HepG2 (cell line): ENCODE measurements around the gene SLC25A38. TPM values are rescaled to one million over a fixed set of nuclear protein-coding genes. Genes with fewer than 3 reads are reported as not detected.
"Not testable (repeated sequence)": the region's sequence is repeated elsewhere in the genome, so short reads cannot be mapped to it uniquely, and the experiment has no call there.

ENCODE experiments used
- ATAC-seq: fragments of 200-7000 bp; cut with Tn5 transposase; 3 replicates; pipeline ENCODE4 v1.9.1; 2020; ENCODE audit warnings: mild to moderate bottlenecking, moderate library complexity
- BruUV-seq: library from RNA; stranded (reverse); fragments of 400-500 nt; replicated peaks from 2 replicates; lab custom pipeline; 2021; lab: Mats Ljungman, UMichigan
- CTCF ChIA-PET: fragments of 300-600 bp; formaldehyde crosslinking; extraction: SDS; loops from one replicate; lab custom pipeline; 2021; ENCODE audit warnings: low total read pairs, inconsistent platforms, low intra/inter-chr PET ratio; lab: Yijun Ruan, JAX
- POLR2A ChIA-PET: fragments of 350-600 bp; sonication (Branson Sonifier 250); formaldehyde crosslinking; loops from one replicate; lab custom pipeline; 2020; ENCODE audit warnings: antibody characterized with exemption, inconsistent platforms; lab: Yijun Ruan, JAX
- DNase-seq: peaks from one replicate; pipeline ENCODE4 v3.0.0-alpha.2; 2015; ENCODE audit warnings: low spot score
- FAIRE-seq: peaks from 3 replicates; lab custom pipeline; 2011; peaks lifted over from hg19 to GRCh38; lab: Jason Lieb, UNC
- H2AFZ ChIP-seq: one replicate; pipeline ENCODE4 v1.6.1; 2011; ENCODE audit warnings: low read length, inconsistent platforms
- H3K27ac ChIP-seq: fragments of 300-600 bp; 3 replicates; pipeline ENCODE4 v1.8.0; 2011; ENCODE audit warnings: mixed run types, mild to moderate bottlenecking, mixed read lengths, low read length, inconsistent platforms; ENCODE audit not compliant: insufficient read depth; ENCODE audit errors: extremely low read length
- H3K27me3 ChIP-seq, 2 experiments: fragments of 200-600 bp in 1 of 2; 2 replicates in 1 of 2; 3 replicates in 1 of 2; pipeline versions ENCODE4 v1.6.0 to v1.8.0; 2011; ENCODE audit warnings: low read length in 2 of 2, mild to moderate bottlenecking in 2 of 2, moderate library complexity in 2 of 2, inconsistent platforms in 1 of 2; ENCODE audit not compliant: insufficient read depth in 2 of 2, control insufficient read depth in 1 of 2
- H3K36me3 ChIP-seq, 2 experiments: fragments of 200-600 bp in 1 of 2; replicated peaks in 1 of 2; 2 replicates in 1 of 2; 3 replicates in 1 of 2; pipeline versions ENCODE4 v1.5.1 to v1.8.0; 2011; ENCODE audit warnings: low read length in 2 of 2, inconsistent platforms in 1 of 2; ENCODE audit not compliant: insufficient read depth in 2 of 2, control insufficient read depth in 1 of 2
- H3K4me1 ChIP-seq: 2 replicates; pipeline ENCODE4 v1.5.1; 2012; ENCODE audit warnings: low read length, inconsistent platforms; ENCODE audit not compliant: insufficient read depth
- H3K4me2 ChIP-seq: 2 replicates; pipeline ENCODE4 v1.6.0; 2011; ENCODE audit warnings: low read depth, low read length, inconsistent platforms
- H3K4me3 ChIP-seq, 3 experiments: fragments of 200-600 bp in 1 of 3; sonication (generic), shearing (Covaris generic) in 1 of 3; replicated peaks in 1 of 3; 2 replicates each; pipeline ENCODE4 v1.5.1; 2011 to 2016; ENCODE audit warnings: low read length in 3 of 3, inconsistent platforms in 2 of 3, low read depth in 2 of 3, mild to moderate bottlenecking in 2 of 3, control low read depth in 1 of 3, mixed read lengths in 1 of 3; ENCODE audit not compliant: insufficient read depth in 1 of 3
- H3K79me2 ChIP-seq: one replicate; pipeline ENCODE4 v1.6.1; 2011; ENCODE audit warnings: low read length, inconsistent platforms; ENCODE audit not compliant: insufficient read depth
- H3K9ac ChIP-seq: 2 replicates; pipeline ENCODE4 v1.6.0; 2011; ENCODE audit warnings: mild to moderate bottlenecking, low read depth, low read length, inconsistent platforms; ENCODE audit not compliant: insufficient read depth
- H3K9me3 ChIP-seq: 2 replicates; pipeline ENCODE4 v1.5.1; 2012; ENCODE audit warnings: mild to moderate bottlenecking, low read length
- H4K20me1 ChIP-seq: 2 replicates; pipeline ENCODE4 v1.6.0; 2011; ENCODE audit warnings: inconsistent platforms, mild to moderate bottlenecking, low read length, moderate library complexity; ENCODE audit not compliant: insufficient read depth
- AGO2 ChIP-seq: fragments of 200-400 bp; formaldehyde crosslinking; optimal IDR thresholded peaks from 2 replicates; pipeline ENCODE3; 2017; ENCODE audit warnings: mild to moderate bottlenecking, low read depth, low read length, moderate library complexity
- ATRX ChIP-seq: sonication (generic); formaldehyde crosslinking; IDR thresholded peaks from 2 replicates; pipeline ENCODE4 v1.4.0; 2020; ENCODE audit warnings: missing genetic modification reagents, borderline replicate concordance
- GATAD2A ChIP-seq: IDR thresholded peaks from 2 replicates; pipeline ENCODE4 v1.6.1; 2016
- JUND ChIP-seq: sonication (generic); formaldehyde crosslinking; IDR thresholded peaks from 2 replicates; pipeline ENCODE4 v1.8.0; 2022; ENCODE audit warnings: mild to moderate bottlenecking, missing genetic modification reagents
- POLR2A ChIP-seq, 2 experiments: IDR thresholded peaks; 2 replicates each; pipeline ENCODE4 v1.6.1; 2011; ENCODE audit warnings: low read depth in 2 of 2, low read length in 2 of 2, mild to moderate bottlenecking in 1 of 2, moderate library complexity in 1 of 2; ENCODE audit not compliant: insufficient read depth in 1 of 2
- POLR2G ChIP-seq: fragments of 200-400 bp; formaldehyde crosslinking; IDR thresholded peaks from 2 replicates; pipeline ENCODE4 v1.6.1; 2018; ENCODE audit warnings: mild to moderate bottlenecking, low read depth, low read length, moderate library complexity
- RBAK ChIP-seq: sonication (generic); formaldehyde crosslinking; IDR thresholded peaks from 2 replicates; pipeline ENCODE4 v1.5.1; 2020; ENCODE audit warnings: mild to moderate bottlenecking, missing genetic modification reagents
- SCMH1 ChIP-seq: sonication (generic); formaldehyde crosslinking; IDR thresholded peaks from 2 replicates; pipeline ENCODE4 v1.9.0; 2021; ENCODE audit warnings: missing genetic modification reagents, mild to moderate bottlenecking, borderline replicate concordance
- TBX2 ChIP-seq: sonication (generic); formaldehyde crosslinking; IDR thresholded peaks from 2 replicates; pipeline ENCODE4 v1.5.0; 2020; ENCODE audit warnings: missing genetic modification reagents, mild to moderate bottlenecking, borderline replicate concordance
- ZNF121 ChIP-seq: sonication (generic); formaldehyde crosslinking; IDR thresholded peaks from 2 replicates; pipeline ENCODE4 v1.5.0; 2020; ENCODE audit warnings: mild to moderate bottlenecking, missing genetic modification reagents
- ZNF160 ChIP-seq: sonication (generic); formaldehyde crosslinking; IDR thresholded peaks from 2 replicates; pipeline ENCODE4 v1.8.0; 2022; ENCODE audit warnings: mild to moderate bottlenecking, inconsistent platforms, missing genetic modification reagents
- ZNF775 ChIP-seq: sonication (generic); formaldehyde crosslinking; IDR thresholded peaks from 2 replicates; pipeline ENCODE4 v1.4.0; 2020; ENCODE audit warnings: missing genetic modification reagents, mild to moderate bottlenecking, moderate library complexity, borderline replicate concordance
- ZNF781 ChIP-seq: sonication (generic); formaldehyde crosslinking; IDR thresholded peaks from 2 replicates; pipeline ENCODE4 v1.5.1; 2020; ENCODE audit warnings: borderline replicate concordance, mild to moderate bottlenecking, missing genetic modification reagents; ENCODE audit errors: not compliant biosample characterization
- ZNF891 ChIP-seq: sonication (generic); formaldehyde crosslinking; IDR thresholded peaks from 2 replicates; pipeline ENCODE4 v1.5.0; 2020; ENCODE audit warnings: mild to moderate bottlenecking, missing genetic modification reagents
- ZSCAN12 ChIP-seq: sonication (generic); formaldehyde crosslinking; IDR thresholded peaks from 2 replicates; pipeline ENCODE4 v1.9.0; 2021; ENCODE audit warnings: mild to moderate bottlenecking, missing genetic modification reagents
- WGBS: methylation state at CpG from one replicate; pipeline ENCODE4 v1.1.6; 2017; ENCODE audit warnings: low lambda C conversion rate; 5-methylcytosine and 5-hydroxymethylcytosine counted together
- in situ Hi-C: cut with HindIII; loops from 2 replicates; pipeline ENCODE4 v1.10.0; 2017; ENCODE audit warnings: low pct_unique_long_range_greater_than_20kb; ENCODE audit not compliant: extremely low pct_ligation_motif_present
- intact Hi-C: fragments of 100-400 bp; cut with micrococcal nuclease; formaldehyde crosslinking; loops from one replicate; pipeline ENCODE4 v1.10.0; 2022; ENCODE audit not compliant: unreplicated experiment
- polyA plus RNA-seq, 8 experiments: library from polyadenylated mRNA; depleted of rRNA in 3 of 8; stranded (reverse) in 7 of 8; unstranded in 1 of 8; fragments of >200 nt; fragmentation: Illumina TruSeq in 4 of 8; extraction: Trizol in 4 of 8; gene quantifications; 2 replicates each; pipeline versions ENCODE4 v1.2.1 to v1.2.3, GENCODE V29; 2011 to 2016; ENCODE audit warnings: low read depth in 4 of 8, missing spikeins in 1 of 8, mixed read lengths in 1 of 8; ENCODE audit not compliant: insufficient read depth in 1 of 8
- total RNA-seq, 5 experiments: library from RNA; depleted of rRNA; stranded (reverse); fragments of >200 nt; fragmentation: Illumina TruSeq; extraction: Trizol; gene quantifications; 2 replicates each; pipeline ENCODE4 v1.2.3, GENCODE V29; 2016; ENCODE audit warnings: low read depth in 1 of 5
- TF ChIP-seq, protein P1 (sequence below): sonication (generic); formaldehyde crosslinking; IDR thresholded peaks from 2 replicates; pipeline ENCODE4 v1.5.0; 2020; ENCODE audit warnings: mild to moderate bottlenecking, missing genetic modification reagents

Gene SLC25A38
- total and polyA plus RNA-seq, 2 of the 13 experiments (the other 11 are each of a cell fraction or from before 2014, with no cell fraction given) = 32.5 to 35.4 TPM

GRCh38 chr3:39415302-39415701, 32.1 kb downstream of the SLC25A38 start:
- H3K9me3 ChIP-seq, H3K27me3 ChIP-seq, H3K4me2 ChIP-seq, H3K27ac ChIP-seq, H2AFZ ChIP-seq, DNase-seq, H3K4me1 ChIP-seq, H3K9ac ChIP-seq, ATAC-seq, FAIRE-seq, H3K79me2 ChIP-seq, CTCF ChIA-PET, H3K4me3 ChIP-seq, in situ Hi-C loops, intact Hi-C loops, BruUV-seq: not testable (repeated sequence)
- Histone ChIP-seq H3K36me3 (peaks cover 4 to 37% of the 10 kb centered on the region in 2 experiments), H4K20me1 (peaks cover 14% of the 10 kb centered on the region; the same call in 1 of the 2 replicates)
- 86% methylated on average over 3 of the region's 3 CpGs for WGBS
- POLR2A ChIA-PET = interaction anchor here (2.7 kb wide), 1 partner anchor 9 kb away, joined by 15 read pairs; the partner anchor contains the start of gene RPSA
- TF ChIP-seq, protein P1, sequence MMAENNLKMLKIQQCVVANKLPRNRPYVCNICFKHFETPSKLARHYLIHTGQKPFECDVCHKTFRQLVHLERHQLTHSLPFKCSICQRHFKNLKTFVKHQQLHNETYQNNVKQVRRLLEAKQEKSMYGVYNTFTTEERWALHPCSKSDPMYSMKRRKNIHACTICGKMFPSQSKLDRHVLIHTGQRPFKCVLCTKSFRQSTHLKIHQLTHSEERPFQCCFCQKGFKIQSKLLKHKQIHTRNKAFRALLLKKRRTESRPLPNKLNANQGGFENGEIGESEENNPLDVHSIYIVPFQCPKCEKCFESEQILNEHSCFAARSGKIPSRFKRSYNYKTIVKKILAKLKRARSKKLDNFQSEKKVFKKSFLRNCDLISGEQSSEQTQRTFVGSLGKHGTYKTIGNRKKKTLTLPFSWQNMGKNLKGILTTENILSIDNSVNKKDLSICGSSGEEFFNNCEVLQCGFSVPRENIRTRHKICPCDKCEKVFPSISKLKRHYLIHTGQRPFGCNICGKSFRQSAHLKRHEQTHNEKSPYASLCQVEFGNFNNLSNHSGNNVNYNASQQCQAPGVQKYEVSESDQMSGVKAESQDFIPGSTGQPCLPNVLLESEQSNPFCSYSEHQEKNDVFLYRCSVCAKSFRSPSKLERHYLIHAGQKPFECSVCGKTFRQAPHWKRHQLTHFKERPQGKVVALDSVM = peak; percentile 49; the same call in 1 of the 2 replicates
- peak; percentile 94 for TF ChIP-seq ZNF121 (CRISPR knock-in tag)

- intact Hi-C loops (loop anchor here (2.0 kb wide), 1 partner anchor 27 kb away; no protein-coding TSS in a partner anchor), in situ Hi-C loops (no loop called here)
- ChIA-PET POLR2A (interaction anchor here (2.7 kb wide), 1 partner anchor 10 kb away, joined by 15 read pairs; the partner anchor contains the start of gene RPSA), CTCF (no interaction called here)
- WGBS = 80% methylated on average over 1 of the region's 1 CpG
- Histone ChIP-seq H3K79me2 (no peaks in the 10 kb centered on the region), H3K4me1 (0 out of 2 replicates have a peak, but pooled peaks cover 2% of the 10 kb centered on the region), H3K27me3 (no peaks in the 10 kb centered on the region), H4K20me1 (peaks cover 8% of the 10 kb centered on the region; the same call in 1 of the 2 replicates), H3K36me3 (peaks cover 0 to 30% of the 10 kb centered on the region in 2 experiments; a peak in 4 of 5 replicates), H2AFZ (no peak overlapping the region), H3K9me3 (no peaks in the 10 kb centered on the region), H3K27ac (no peak overlapping the region), H3K4me2 (no peak overlapping the region), H3K9ac (no peak overlapping the region), H3K4me3 (no peak overlapping the region)
- ATAC-seq (peak; percentile 61), DNase-seq (no peak), FAIRE-seq (no peak)
- BruUV-seq = no TSS peak
- TF ChIP-seq ZNF781 (CRISPR knock-in tag) (no peak), ZNF891 (no peak), POLR2G (peak; percentile 5; the same call in 1 of the 2 replicates), RBAK (CRISPR knock-in tag) (no peak), AGO2 (peak; percentile 20), ZSCAN12 (no peak), ATRX (no peak), ZNF160 (CRISPR knock-in tag) (no peak), POLR2A (IDR thresholded peaks at IDR 0.05; ENCODE audit: insufficient read depth in 1 of 2, low read depth in 2 of 2, low read length in 2 of 2) (peak; percentile 41 to 48; a peak in 3 of 4 replicates), ZNF775 (CRISPR knock-in tag) (no peak), JUND (CRISPR knock-in tag) (no peak), GATAD2A (CRISPR knock-in tag) (no peak), TBX2 (no peak), SCMH1 (no peak)
Measured at GRCh38 chr3:39415983-39416382, 32.8 kb downstream of the SLC25A38 start.
